Measurements from ENCODE around the gene AP3B2.
"Not testable (repeated sequence)": the region's sequence is repeated elsewhere in the genome, so short reads cannot be mapped to it uniquely, and the experiment has no call there.

AP3B2 gene

GRCh38 chr15:82709421-82710207 lies at the start of gene AP3B2:
Gene AP3B2, minus strand, starts transcription at chr15:82709875. Its CDS starts 169 bp downstream, at chr15:82709706.
- peak; percentile 91 for DNase-seq

DNA sequence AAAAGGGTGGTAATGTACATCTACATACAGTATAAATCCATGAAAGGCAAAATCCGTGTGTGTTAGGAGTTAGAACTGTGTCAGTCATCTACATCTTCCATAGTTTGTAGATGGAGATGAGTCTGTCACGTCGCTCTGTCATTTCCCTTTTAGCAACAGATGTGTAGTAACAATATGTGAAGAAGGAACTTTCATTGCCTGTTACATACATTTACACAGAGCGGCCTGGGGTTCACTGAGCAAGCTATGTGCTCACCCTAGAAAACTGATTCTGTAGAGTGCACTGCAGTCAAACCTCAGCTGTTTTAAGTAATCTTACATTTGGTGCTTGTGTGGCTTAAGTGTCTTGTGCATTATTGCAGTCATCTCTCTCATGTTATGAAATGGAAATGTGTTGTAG lies 41.6 kb upstream of the AP3B2 start:
- DNase-seq: no peak

DNA sequence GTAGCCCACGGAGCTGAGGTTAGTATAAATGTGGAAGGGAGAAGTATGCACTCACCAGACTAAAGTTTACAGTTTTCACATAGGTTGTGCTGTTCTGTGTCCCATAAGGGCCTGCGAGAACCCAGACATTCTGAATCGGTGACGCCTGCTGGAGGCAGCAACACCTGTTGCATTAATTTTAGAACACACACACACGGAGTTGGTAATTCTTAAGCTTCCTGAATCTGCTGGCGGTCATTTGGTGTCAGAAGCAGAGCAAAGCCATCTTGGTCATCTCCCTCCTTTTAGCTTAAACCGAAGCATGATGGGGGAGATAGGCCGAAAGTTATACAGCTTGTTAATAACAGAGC lies 41.1 kb upstream of the AP3B2 start:
- DNase-seq: peak; percentile 5

DNA sequence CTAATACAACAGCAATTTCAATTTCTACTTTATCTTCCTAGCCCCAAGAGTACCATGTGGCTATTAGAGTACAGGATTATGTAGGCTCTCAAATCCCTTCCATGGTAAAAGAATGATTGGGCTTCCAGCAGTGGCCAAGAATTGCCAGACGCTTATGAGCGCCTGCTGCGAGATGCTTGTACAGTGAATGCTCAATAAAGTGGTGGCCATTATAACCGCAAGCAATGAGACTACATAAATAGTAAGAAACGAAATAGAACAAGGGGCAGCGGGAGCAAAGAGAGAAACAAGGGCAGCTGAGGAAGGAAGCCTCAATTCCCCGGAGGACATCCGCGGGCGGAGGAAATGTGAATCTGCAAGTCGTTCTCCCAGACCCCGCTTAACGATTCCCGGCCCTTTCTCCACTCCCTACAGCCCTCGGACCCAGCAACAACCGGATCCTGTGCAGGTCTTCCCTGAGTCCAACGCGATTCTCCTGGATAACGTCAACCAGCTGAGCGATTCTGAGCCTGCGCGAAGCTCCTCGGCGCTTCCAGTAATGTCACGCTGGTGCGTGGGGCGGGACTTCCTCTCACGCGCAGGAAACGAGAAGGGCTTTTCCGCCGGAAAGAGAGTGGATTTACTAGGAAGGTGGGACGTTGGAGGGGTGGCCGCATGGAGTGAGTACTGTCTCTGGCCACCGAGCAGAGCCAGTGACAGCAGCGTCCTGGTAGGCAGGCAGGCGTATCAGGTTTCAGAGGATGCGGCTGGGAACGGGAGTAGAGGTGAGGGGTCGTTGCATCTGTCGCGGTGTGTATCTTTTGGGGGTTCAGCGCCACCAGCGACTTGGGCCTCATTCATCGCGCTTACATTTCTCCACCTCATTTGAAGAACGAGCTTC lies 40.5 kb upstream of the AP3B2 start:
- peak; percentile 92 for DNase-seq

GRCh38 chr15:82748315-82748714 lies 38.6 kb upstream of the AP3B2 start:
- no peak for DNase-seq

DNA sequence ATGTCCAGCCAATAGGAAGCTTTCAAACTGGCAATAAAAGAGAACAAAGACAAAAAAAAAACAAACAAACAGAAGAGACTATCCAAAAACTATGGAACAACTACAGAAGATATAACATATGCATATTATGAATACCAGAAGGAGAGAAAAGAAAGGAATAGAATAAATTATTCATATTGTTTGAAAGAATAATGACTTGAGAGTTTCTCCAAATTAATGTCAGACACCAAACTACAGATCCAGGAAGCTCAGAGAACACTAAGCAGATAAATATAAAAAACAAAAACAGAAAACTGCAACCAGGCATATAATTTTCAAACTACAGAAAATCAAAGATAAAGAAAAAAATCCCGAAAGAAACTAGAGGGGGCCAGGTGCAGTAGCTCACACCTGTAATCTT lies 34.1 kb upstream of the AP3B2 start:
- DNase-seq: no peak

DNA sequence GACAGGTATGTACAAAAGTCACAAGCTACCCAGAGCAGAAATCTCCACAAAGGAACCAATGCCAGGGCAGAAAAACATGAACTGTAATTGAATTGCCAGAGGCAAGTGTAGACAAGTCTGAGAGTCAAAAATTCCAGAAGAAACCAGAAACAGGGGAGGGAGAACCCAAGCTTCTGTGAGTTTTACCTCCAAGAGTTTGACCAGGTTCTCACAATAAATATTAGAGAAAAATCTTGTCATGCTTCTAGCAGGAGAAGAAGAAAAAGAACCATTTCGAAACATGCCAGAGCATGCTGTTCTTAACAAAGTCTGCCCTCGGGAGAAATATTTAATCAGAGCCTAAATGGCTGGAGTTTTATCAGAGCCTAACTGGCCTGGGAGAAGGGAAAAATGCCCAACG lies 32.5 kb upstream of the AP3B2 start:
- DNase-seq: no peak

DNA sequence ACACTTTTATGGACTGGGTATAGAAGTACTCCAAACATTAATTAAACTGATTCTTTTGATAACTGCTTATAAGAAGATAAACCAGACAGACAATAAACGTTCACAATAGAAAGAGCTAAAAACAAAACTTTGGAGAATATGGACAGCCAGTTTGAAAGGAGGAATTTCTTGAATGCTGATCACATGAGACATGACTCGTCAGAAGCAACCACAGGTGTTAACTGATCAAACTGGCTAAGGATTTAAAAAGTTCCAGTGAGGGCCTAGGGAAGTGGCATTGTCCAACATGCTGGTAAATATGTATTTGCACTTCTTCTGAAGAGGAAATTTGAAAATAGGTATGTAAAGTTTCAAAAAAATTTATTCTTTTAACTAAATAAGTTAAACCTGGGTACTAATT lies 29.4 kb upstream of the AP3B2 start:
- DNase-seq: no peak

GRCh38 chr15:82737975-82738374 lies 28.3 kb upstream of the AP3B2 start:
- DNase-seq: no peak

DNA sequence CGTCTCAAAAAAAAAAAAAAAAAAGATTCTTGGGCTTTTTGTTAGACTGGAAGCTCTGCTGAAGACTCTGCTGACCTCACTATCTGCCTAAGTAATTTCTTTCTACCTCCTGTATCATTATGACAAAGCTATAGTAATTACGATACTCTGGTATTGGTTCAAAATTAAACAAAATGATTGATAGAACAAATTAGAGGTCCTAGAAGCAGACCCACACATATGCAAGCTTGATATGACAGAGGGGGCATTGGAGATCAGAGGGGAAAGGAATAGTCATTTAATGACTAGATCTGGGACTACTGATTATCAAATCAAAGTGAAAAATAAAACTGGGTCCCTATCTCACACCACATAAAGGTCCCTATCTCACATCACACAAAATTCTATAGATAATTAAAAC lies 21.9 kb upstream of the AP3B2 start:
- DNase-seq: no peak

DNA sequence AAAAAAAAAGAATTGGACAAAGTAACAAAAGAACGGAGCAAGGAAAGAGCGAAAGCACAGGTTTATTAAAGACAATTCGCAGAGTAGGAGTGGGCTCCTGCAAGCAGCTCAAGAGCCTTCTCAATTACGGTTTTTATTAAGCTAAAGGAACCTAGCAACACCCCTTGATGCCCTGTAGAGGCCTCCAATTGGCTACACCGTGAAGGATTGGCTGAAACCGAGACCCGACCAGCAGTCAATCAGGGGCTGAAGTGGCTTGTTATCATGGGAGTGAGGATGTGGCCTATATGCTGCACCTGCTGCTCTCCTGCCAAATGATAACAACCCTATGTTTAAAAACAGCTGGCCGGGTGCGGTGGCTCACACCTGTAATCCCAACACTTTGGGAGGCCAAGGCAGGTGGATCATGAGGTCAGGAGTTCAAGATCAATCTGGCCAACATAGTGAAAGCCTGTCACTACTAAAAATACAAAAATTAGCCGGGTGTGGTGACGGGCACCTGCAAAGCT lies 20.4 kb upstream of the AP3B2 start:
- DNase-seq: no peak

DNA sequence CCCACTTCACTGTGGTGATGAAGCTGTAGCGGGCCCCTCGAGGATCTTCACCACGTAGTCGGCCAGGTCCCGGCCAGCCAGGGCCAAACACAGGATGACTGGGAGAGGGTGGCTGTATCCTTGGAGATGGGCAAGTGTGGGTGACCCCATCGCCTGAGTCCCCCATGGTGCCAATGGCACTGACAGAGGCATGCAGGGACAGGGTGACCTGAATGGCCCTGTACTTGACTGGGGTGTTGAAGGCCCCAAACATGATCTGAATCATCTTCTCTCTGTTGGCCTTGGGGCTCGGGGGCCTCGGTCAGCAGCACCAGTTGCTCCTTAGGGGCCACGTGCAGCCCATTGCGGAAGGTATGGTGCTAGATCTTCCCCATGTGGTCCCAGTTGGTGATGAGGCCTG lies 17.1 kb upstream of the AP3B2 start:
- no peak for DNase-seq

DNA sequence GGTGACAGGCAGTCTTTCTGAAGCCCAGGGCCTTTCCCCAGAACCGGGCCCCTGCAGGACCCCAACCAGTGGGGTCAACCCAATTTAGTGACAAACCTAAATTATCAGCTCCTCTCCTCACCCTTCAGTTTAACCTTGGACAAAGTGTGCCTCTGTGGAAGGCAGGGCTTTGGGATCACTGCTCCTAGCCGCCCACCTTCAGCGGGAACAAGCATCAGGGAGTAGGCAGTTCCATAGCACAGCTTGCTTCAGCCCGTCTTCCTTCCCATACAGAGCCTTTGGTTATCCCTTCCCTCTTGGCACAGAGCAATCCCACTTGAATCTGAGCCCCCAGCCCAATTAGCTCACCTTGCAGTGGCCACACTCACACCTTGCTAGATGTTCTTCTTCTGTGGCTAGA lies 5.3 kb upstream of the AP3B2 start:
- DNase-seq: no peak

DNA sequence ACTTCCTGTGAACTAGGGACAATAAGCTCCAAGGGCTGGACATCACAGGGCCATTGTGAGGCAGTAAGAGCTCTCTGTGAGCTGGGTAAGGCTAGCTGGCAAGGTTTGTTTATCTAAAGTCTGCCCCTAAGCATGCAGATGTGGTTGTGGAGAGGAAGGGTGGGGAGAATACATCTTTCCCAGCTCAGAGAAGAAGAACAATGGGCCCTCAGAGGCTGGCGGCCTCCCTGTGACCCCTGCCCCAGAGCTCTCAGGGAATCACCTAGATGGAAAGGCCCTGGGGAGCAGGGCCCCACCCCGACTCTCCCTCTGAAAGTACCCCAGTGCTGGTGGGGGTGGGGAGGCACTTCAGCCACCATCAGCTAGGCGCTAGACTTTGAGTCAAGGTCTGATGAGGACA lies 4.3 kb upstream of the AP3B2 start:
- no peak for DNase-seq

GRCh38 chr15:82712036-82712435 lies 2.4 kb upstream of the AP3B2 start:
- DNase-seq: no peak

- DNase-seq: no peak
Observed at GRCh38 chr15:82710926-82711490, 1.3 kb upstream of the AP3B2 start.

GRCh38 chr15:82710208-82710555 lies 507 bp upstream of the AP3B2 start:
- no peak for DNase-seq

DNA sequence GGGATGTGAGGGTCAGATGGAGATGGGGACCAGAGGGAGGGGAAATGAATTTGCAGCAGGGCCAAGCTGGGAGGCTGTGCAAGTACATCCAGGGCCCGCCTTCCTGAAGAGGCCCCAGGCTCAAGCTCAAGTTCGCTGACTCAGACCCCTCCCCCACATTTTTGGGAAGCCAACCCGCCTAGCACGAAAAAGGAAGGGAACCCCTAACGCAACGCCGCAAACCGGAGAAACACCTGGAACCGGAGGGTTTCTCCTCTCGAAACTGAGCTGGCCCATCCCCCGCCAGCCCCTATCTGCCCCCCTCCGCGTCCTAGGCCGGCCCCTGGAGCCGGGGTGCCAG lies 624 bp downstream of the AP3B2 start:
- DNase-seq: peak; percentile 16

- not testable (repeated sequence) for DNase-seq
Observed at GRCh38 chr15:82705856-82706255, 3.8 kb downstream of the AP3B2 start.

- no peak for DNase-seq
Observed at GRCh38 chr15:82699726-82700125, 9.9 kb downstream of the AP3B2 start.

- no peak for DNase-seq
Observed at GRCh38 chr15:82698711-82699345, 10.8 kb downstream of the AP3B2 start.

- DNase-seq: no peak
Observed at GRCh38 chr15:82697735-82698407, 11.8 kb downstream of the AP3B2 start.

- DNase-seq: no peak
Observed at GRCh38 chr15:82692171-82692570, 17.5 kb downstream of the AP3B2 start.

Data from COR-L47 (cell line).